SU-DHL-6 (cell line): ENCODE results near the gene BOLA2B.
"Not testable (repeated sequence)": the region's sequence is repeated elsewhere in the genome, so short reads cannot be mapped to it uniquely, and the experiment has no call there.

Experiments
- H2AFZ ChIP-seq: fragments of 200-600 bp; sonication (generic); 2 replicates; pipeline ENCODE4 v1.6.1; 2014; ENCODE audit warnings: low read depth, mild to moderate bottlenecking, moderate library complexity, mixed read lengths, antibody characterized with exemption, low read length; ENCODE audit not compliant: severe bottlenecking
- H3F3A ChIP-seq: fragments of 200-600 bp; shearing (Covaris generic); 2 replicates; pipeline ENCODE4 v1.6.0; 2016; ENCODE audit warnings: antibody characterized with exemption, mild to moderate bottlenecking; ENCODE audit not compliant: insufficient read depth
- H3K27ac ChIP-seq: fragments of 200-600 bp; sonication (generic); 2 replicates; pipeline ENCODE4 v1.5.1; 2016; ENCODE audit warnings: low read depth, mild to moderate bottlenecking, low read length, moderate library complexity, mixed read lengths
- H3K27me3 ChIP-seq: fragments of 200-600 bp; sonication (generic), shearing (Covaris generic); 2 replicates; pipeline ENCODE4 v1.6.0; 2014; ENCODE audit warnings: mild to moderate bottlenecking, low read length
- H3K36me3 ChIP-seq: fragments of 200-600 bp; sonication (generic); 2 replicates; pipeline ENCODE4 v1.6.1; 2014; ENCODE audit warnings: mild to moderate bottlenecking, low read length, mixed read lengths
- H3K4me2 ChIP-seq: fragments of 300-600, 200-600 bp; shearing (Covaris generic), sonication (generic); 2 replicates; pipeline ENCODE4 v1.6.0; 2014; ENCODE audit warnings: low read length, low read depth, mild to moderate bottlenecking; ENCODE audit not compliant: poor library complexity, severe bottlenecking
- H3K4me3 ChIP-seq: fragments of 200-600 bp; sonication (generic); 2 replicates; pipeline ENCODE4 v1.5.1; 2014; ENCODE audit warnings: antibody characterized with exemption, low read length, mild to moderate bottlenecking, mixed read lengths; ENCODE audit not compliant: insufficient read depth, poor library complexity, severe bottlenecking
- H3K79me2 ChIP-seq: fragments of 200-600 bp; sonication (generic); 2 replicates; pipeline ENCODE4 v1.6.1; 2014; ENCODE audit warnings: mild to moderate bottlenecking, low read length, moderate library complexity; ENCODE audit not compliant: insufficient read depth
- H3K9ac ChIP-seq: fragments of 200-600 bp; sonication (generic); 2 replicates; pipeline ENCODE4 v1.7.0; 2014; ENCODE audit warnings: mild to moderate bottlenecking, low read length
- H3K9me2 ChIP-seq: fragments of 200-600 bp; sonication (generic); replicated peaks from 2 replicates; pipeline ENCODE4 v1.6.1; 2014; ENCODE audit warnings: low read length; ENCODE audit not compliant: insufficient read depth
- H3K9me3 ChIP-seq: fragments of 200-600 bp; sonication (generic); 2 replicates; pipeline ENCODE4 v1.6.1; 2014; ENCODE audit warnings: low read length, mixed read lengths; ENCODE audit not compliant: insufficient read depth
- H4K20me1 ChIP-seq: fragments of 200-600 bp; sonication (generic); 2 replicates; pipeline ENCODE4 v1.6.1; 2014; ENCODE audit warnings: low read depth, mild to moderate bottlenecking, antibody characterized with exemption, low read length, moderate library complexity, mixed read lengths
- EZH2phosphoT487 ChIP-seq: fragments of 200-600 bp; sonication (generic), shearing (Covaris generic); conservative IDR thresholded peaks from 2 replicates; pipeline ENCODE4 v1.6.1; 2018; ENCODE audit warnings: mild to moderate bottlenecking, antibody characterized with exemption, low read length, moderate library complexity, mixed read lengths
- TF ChIP-seq, protein P1 (sequence below): fragments of 200-600 bp; sonication (generic); IDR thresholded peaks from one replicate; pipeline ENCODE4 v1.5.1; 2017; ENCODE audit warnings: antibody characterized with exemption, mild to moderate bottlenecking, low read length, moderate library complexity; ENCODE audit not compliant: insufficient read depth, poor library complexity, severe bottlenecking

Gene BOLA2B

DNA sequence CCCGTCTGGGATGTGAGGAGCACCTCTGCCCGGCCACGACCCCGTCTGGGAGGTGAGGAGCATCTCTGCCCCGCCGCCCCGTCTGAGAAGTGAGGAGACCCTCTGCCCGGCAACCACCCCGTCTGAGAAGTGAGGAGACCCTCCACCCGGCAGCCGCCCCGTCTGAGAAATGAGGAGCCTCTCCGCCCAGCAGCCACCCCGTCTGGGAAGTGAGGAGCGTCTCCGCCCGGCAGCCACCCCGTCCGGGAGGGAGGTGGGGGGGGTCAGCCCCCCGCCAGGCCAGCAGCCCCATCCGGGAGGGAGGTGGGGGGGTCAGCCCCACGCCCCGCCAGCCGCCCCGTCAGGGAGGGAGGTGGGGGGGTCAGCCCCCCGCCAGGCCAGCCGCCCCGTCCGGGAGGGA, 24.7 kb downstream of the BOLA2B start:
- not testable (repeated sequence) for H3F3A ChIP-seq, H2AFZ ChIP-seq, H3K36me3 ChIP-seq, H3K4me3 ChIP-seq, H3K9me2 ChIP-seq, H3K9me3 ChIP-seq, H3K27me3 ChIP-seq, H3K79me2 ChIP-seq, H3K27ac ChIP-seq, H3K4me2 ChIP-seq, H4K20me1 ChIP-seq, H3K9ac ChIP-seq

DNA sequence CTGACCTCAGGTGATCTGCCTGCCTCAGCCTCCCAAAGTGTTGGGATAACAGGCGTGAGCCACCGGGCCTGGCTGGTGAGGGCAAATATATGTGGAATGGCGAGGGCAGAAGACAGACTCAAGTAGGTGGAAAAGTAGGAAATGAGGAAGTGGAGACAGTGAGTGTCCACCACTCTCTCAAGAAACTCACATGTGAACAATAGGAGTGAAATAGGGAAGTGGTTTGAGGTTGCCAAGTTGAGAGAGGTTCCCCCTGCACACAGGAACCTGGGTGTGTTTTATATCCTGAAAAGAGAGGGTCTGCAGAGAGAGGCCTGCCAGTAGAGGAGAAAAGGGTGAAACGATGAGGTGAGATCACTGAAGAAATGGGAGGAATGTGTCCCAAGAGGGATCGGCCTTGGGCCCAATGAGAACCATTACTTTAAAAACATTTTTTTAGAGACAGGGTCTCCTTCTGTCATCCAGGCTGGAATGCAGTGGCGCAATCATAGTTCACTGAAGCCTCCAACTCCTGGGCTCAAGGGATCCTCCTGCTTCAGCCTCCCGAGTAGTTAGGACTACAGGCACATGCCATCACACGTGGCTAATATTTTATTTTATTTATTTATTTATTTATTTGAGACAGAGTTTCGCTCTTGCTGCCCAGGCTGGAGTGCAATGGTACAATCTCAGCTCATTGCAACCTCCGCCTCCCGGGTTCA, 27.1 kb downstream of the BOLA2B start:
- no peaks in the 10 kb centered on the region for H4K20me1 ChIP-seq
- H2AFZ ChIP-seq: no peak overlapping the region
- H3K79me2 ChIP-seq: no peaks in the 10 kb centered on the region
- no peaks in the 10 kb centered on the region for H3F3A ChIP-seq
- H3K27me3 ChIP-seq: no peaks in the 10 kb centered on the region
- H3K36me3 ChIP-seq: no peaks in the 10 kb centered on the region
- H3K4me2 ChIP-seq: peak overlapping the region; percentile 17
- H3K9ac ChIP-seq: no peak overlapping the region
- TF ChIP-seq, protein P1, sequence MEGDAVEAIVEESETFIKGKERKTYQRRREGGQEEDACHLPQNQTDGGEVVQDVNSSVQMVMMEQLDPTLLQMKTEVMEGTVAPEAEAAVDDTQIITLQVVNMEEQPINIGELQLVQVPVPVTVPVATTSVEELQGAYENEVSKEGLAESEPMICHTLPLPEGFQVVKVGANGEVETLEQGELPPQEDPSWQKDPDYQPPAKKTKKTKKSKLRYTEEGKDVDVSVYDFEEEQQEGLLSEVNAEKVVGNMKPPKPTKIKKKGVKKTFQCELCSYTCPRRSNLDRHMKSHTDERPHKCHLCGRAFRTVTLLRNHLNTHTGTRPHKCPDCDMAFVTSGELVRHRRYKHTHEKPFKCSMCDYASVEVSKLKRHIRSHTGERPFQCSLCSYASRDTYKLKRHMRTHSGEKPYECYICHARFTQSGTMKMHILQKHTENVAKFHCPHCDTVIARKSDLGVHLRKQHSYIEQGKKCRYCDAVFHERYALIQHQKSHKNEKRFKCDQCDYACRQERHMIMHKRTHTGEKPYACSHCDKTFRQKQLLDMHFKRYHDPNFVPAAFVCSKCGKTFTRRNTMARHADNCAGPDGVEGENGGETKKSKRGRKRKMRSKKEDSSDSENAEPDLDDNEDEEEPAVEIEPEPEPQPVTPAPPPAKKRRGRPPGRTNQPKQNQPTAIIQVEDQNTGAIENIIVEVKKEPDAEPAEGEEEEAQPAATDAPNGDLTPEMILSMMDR: no peak
- no peak for TF ChIP-seq EZH2phosphoT487
- no peaks in the 10 kb centered on the region for H3K9me2 ChIP-seq
- H3K27ac ChIP-seq: no peak overlapping the region
- H3K4me3 ChIP-seq: no peak overlapping the region
- H3K9me3 ChIP-seq: no peaks in the 10 kb centered on the region

DNA sequence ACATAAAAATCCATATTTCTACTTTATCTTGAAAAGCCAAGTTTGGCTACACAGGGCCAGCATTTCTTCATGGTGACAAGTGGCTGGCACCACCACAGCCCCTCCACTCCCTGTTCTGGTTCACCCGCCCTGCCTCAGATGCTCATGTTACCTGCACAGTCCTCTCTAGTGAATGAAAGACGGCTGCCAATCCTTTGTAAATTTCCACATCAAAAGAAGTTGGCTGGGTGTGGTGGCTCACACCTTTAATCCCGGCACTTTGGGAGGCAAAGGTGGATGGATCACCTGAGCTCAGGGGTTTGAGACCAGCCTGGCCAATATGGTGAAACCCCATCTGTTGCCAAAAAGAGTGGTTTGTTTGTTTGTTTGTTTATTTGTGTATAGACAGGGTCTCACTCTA, 29.9 kb downstream of the BOLA2B start:
- Histone ChIP-seq H4K20me1 (no peaks in the 10 kb centered on the region), H3K79me2 (no peaks in the 10 kb centered on the region), H3K9me2 (no peaks in the 10 kb centered on the region), H3K27ac (no peak overlapping the region), H3K4me3 (no peak overlapping the region), H3K4me2 (no peak overlapping the region), H3K9me3 (no peaks in the 10 kb centered on the region), H3K9ac (no peak overlapping the region), H3F3A (no peaks in the 10 kb centered on the region), H3K27me3 (no peaks in the 10 kb centered on the region), H2AFZ (no peak overlapping the region), H3K36me3 (no peaks in the 10 kb centered on the region)
- TF ChIP-seq EZH2phosphoT487: no peak
- TF ChIP-seq, protein P1: no peak

DNA sequence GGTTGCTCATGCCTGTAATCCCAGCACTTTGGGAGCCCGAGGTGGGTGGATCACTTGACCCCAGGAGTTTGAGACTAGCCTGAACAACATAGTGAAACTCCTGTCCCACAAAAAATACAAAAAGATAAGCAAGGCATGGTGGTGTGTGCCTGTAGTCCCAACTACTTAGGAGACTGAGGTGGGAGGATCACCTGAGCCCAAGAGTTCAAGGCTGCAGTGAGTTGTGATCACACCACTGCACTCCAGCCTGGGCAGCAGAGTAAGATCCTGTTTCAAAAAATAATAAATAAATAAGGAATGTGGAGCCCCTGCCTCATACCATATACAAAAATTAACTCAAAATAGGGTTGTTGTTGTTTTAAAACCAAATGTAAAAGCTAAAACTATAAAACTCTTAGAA, 36.3 kb downstream of the BOLA2B start:
- Histone ChIP-seq H3K27ac (no peak overlapping the region), H3K9me3 (no peaks in the 10 kb centered on the region), H3K9ac (no peak overlapping the region), H3K79me2 (no peaks in the 10 kb centered on the region), H2AFZ (no peak overlapping the region), H4K20me1 (no peaks in the 10 kb centered on the region), H3K4me3 (no peak overlapping the region), H3K4me2 (no peak overlapping the region), H3K36me3 (no peaks in the 10 kb centered on the region), H3K27me3 (no peaks in the 10 kb centered on the region), H3K9me2 (no peaks in the 10 kb centered on the region), H3F3A (peaks cover 4% of the 10 kb centered on the region; the same call in 1 of the 2 replicates)
- TF ChIP-seq, protein P1: no peak
- no peak for TF ChIP-seq EZH2phosphoT487
